ENCODE measurements around the gene RBBP7. TPM values are rescaled to one million over a fixed set of nuclear protein-coding genes. Genes with fewer than 3 reads are reported as not detected.

Gene RBBP7
- total and polyA plus RNA-seq, 2 of the 13 experiments (the other 11 are each of a cell fraction or from before 2014, with no cell fraction given), result 89.5 to 145 TPM

GRCh38 chrX:16807976-16808542, 62.1 kb downstream of the RBBP7 start (continued):
- TF ChIP-seq ZNF142 (CRISPR knock-in tag; IDR thresholded peaks at IDR 0.05) (no peak), ZNF576 (CRISPR knock-in tag; IDR thresholded peaks at IDR 0.05) (no peak), KDM4B (CRISPR knock-in tag; IDR thresholded peaks at IDR 0.05) (no peak), FOXK2 (IDR thresholded peaks at IDR 0.05) (no peak), ZBED4 (CRISPR knock-in tag; IDR thresholded peaks at IDR 0.05; ENCODE audit: borderline replicate concordance) (no peak), ZMYM3 (CRISPR knock-in tag; IDR thresholded peaks at IDR 0.05) (no peak), NCOA5 (CRISPR knock-in tag; IDR thresholded peaks at IDR 0.05) (no peak), KAT8 (CRISPR knock-in tag; IDR thresholded peaks at IDR 0.05) (peak; percentile 21; the same call in 1 of the 2 replicates), ZNF781 (CRISPR knock-in tag; IDR thresholded peaks at IDR 0.05; ENCODE audit: borderline replicate concordance, not compliant biosample characterization) (no peak), RBM22 (optimal IDR thresholded peaks at IDR 0.05; ENCODE audit: low read length) (no peak), ZMAT5 (CRISPR knock-in tag; IDR thresholded peaks at IDR 0.05; ENCODE audit: borderline replicate concordance, low read depth) (no peak), POGZ (CRISPR knock-in tag; IDR thresholded peaks at IDR 0.05) (no peak), SALL1 (CRISPR knock-in tag; IDR thresholded peaks at IDR 0.05) (peak; percentile 25; the same call in 1 of the 2 replicates), SOX6 (IDR thresholded peaks at IDR 0.05) (no peak), SOX6 (CRISPR knock-in tag; IDR thresholded peaks at IDR 0.05) (peak; percentile 66), HNF4A (CRISPR knock-in tag; IDR thresholded peaks at IDR 0.05) (peak; percentile 70), GFI1 (CRISPR knock-in tag; IDR thresholded peaks at IDR 0.05; ENCODE audit: borderline replicate concordance) (no peak), FOSL2 (CRISPR knock-in tag; IDR thresholded peaks at IDR 0.05) (no peak), ZBTB43 (CRISPR knock-in tag; conservative IDR thresholded peaks at IDR 0.05) (no peak), TARDBP (CRISPR knock-in tag; IDR thresholded peaks at IDR 0.05) (peak; percentile 49; the same call in 1 of the 2 replicates)

Data from HepG2 (cell line).